GM12878 (cell line): ENCODE data around the gene HSD17B10. TPM values are rescaled to one million over a fixed set of nuclear protein-coding genes. Genes with fewer than 3 reads are reported as not detected.

ENCODE experiments used
- BHLHE40 ChIP-seq, 2 experiments: fragments of 450-650 bp in 1 of 2; IDR thresholded peaks; 2 replicates each; pipeline ENCODE4 v1.6.1; 2011 to 2017; ENCODE audit warnings: low read depth in 2 of 2, borderline replicate concordance in 1 of 2, improper control_type of control experiment in 1 of 2, low read length in 1 of 2, mild to moderate bottlenecking in 1 of 2
- BMI1 ChIP-seq: fragments of 450-650 bp; IDR thresholded peaks from 2 replicates; pipeline ENCODE4 v1.6.1; 2016; ENCODE audit warnings: mild to moderate bottlenecking, moderate library complexity, borderline replicate concordance
- CUX1 ChIP-seq: IDR thresholded peaks from 2 replicates; pipeline ENCODE4 v1.6.1; 2012; ENCODE audit warnings: improper control_type of control experiment, low read depth, low read length; ENCODE audit not compliant: insufficient replicate concordance
- GABPA ChIP-seq: IDR thresholded peaks from 2 replicates; pipeline ENCODE4 v1.6.1; 2014; ENCODE audit warnings: antibody characterized with exemption, low read depth, mild to moderate bottlenecking, inconsistent platforms
- MEF2A ChIP-seq: IDR thresholded peaks from 2 replicates; pipeline ENCODE4 v1.6.1; 2011; ENCODE audit warnings: low read depth, mild to moderate bottlenecking, low read length, moderate library complexity; ENCODE audit not compliant: insufficient read depth
- MXI1 ChIP-seq: fragments of 150-350 bp; IDR thresholded peaks from 2 replicates; pipeline ENCODE4 v1.6.1; 2011; ENCODE audit warnings: low read depth, mild to moderate bottlenecking, inconsistent platforms, low read length, improper control_type of control experiment
- NR2C2 ChIP-seq: IDR thresholded peaks from 2 replicates; pipeline ENCODE4 v1.6.1; 2011; ENCODE audit warnings: borderline replicate concordance, low read depth; ENCODE audit not compliant: control insufficient read depth, insufficient read length
- PAX5 ChIP-seq: IDR thresholded peaks from 2 replicates; pipeline ENCODE4 v1.6.1; 2011; ENCODE audit warnings: low read depth, low read length, borderline replicate concordance
- POU2F2 ChIP-seq: IDR thresholded peaks from 3 replicates; pipeline ENCODE4 v1.6.1; 2011; ENCODE audit warnings: low read depth, mild to moderate bottlenecking, low read length, borderline replicate concordance
- STAT1 ChIP-seq: fragments of 450-650 bp; conservative IDR thresholded peaks from 2 replicates; pipeline ENCODE4 v1.6.1; 2014; ENCODE audit warnings: antibody characterized with exemption, mild to moderate bottlenecking
- SUPT20H ChIP-seq: IDR thresholded peaks from 2 replicates; pipeline ENCODE4 v1.6.1; 2011; ENCODE audit warnings: low read depth, mild to moderate bottlenecking, low read length, moderate library complexity, borderline replicate concordance; ENCODE audit not compliant: control insufficient read depth
- TARDBP ChIP-seq: IDR thresholded peaks from 2 replicates; pipeline ENCODE4 v1.6.1; 2016; ENCODE audit warnings: borderline replicate concordance
- TCF7 ChIP-seq: IDR thresholded peaks from 2 replicates; pipeline ENCODE4 v1.6.1; 2014; ENCODE audit warnings: antibody characterized with exemption, borderline replicate concordance
- YBX1 ChIP-seq: fragments of 450-650 bp; IDR thresholded peaks from 2 replicates; pipeline ENCODE4 v1.6.1; 2016; ENCODE audit warnings: antibody characterized with exemption
- ZBTB11 ChIP-seq: fragments of 450-650 bp; formaldehyde crosslinking; IDR thresholded peaks from 2 replicates; pipeline ENCODE4 v1.5.0; 2022; ENCODE audit warnings: mild to moderate bottlenecking, missing genetic modification characterization
- ZNF217 ChIP-seq: fragments of 450-650 bp; IDR thresholded peaks from 2 replicates; pipeline ENCODE4 v1.6.1; 2017; ENCODE audit warnings: antibody characterized with exemption, mild to moderate bottlenecking
- ZSCAN29 ChIP-seq: fragments of 450-650 bp; IDR thresholded peaks from 2 replicates; pipeline ENCODE4 v1.6.1; 2017; ENCODE audit warnings: mild to moderate bottlenecking, moderate library complexity
- polyA plus RNA-seq, 11 experiments: library from polyadenylated mRNA; depleted of rRNA in 4 of 11; unstranded in 6 of 11; stranded (reverse) in 5 of 11; fragments of >200 nt; fragmentation: Nextera tagmentation in 4 of 11; fragmentation: Illumina TruSeq in 1 of 11; extraction: Ambion mirVana in 4 of 11; extraction: Trizol in 1 of 11; gene quantifications; 1 replicate in 1 of 11; 2 replicates in 10 of 11; pipeline versions ENCODE4 v1.2.1 to v1.2.3, GENCODE V29; 2011 to 2016; ENCODE audit warnings: inconsistent platforms in 2 of 11, missing spikeins in 2 of 11, low read depth in 1 of 11
- total RNA-seq, 4 experiments: library from RNA; depleted of rRNA in 3 of 4; stranded (reverse); fragments of >200 nt in 3 of 4; fragmentation: Illumina TruSeq in 1 of 4; extraction: Trizol in 1 of 4; gene quantifications; 2 replicates each; pipeline versions ENCODE4 v1.2.1 to v1.2.3, GENCODE V29; 2013 to 2021
- TF ChIP-seq, protein P1 (sequence below): IDR thresholded peaks from 2 replicates; pipeline ENCODE4 v1.6.1; 2011; ENCODE audit warnings: borderline replicate concordance, low read depth, mild to moderate bottlenecking, moderate library complexity, low read length; ENCODE audit not compliant: insufficient read depth, poor library complexity, severe bottlenecking

Gene HSD17B10
- total and polyA plus RNA-seq, 10 of the 15 experiments (the other 5 are each of a cell fraction or from before 2014, with no cell fraction given), result 43.7 to 313 (median 187) TPM

- TF ChIP-seq SUPT20H (no peak), PAX5 (no peak), STAT1 (peak; percentile 87; the same call in 1 of the 2 replicates), POU2F2 (peak; percentile 88; the same call in 2 of the 3 replicates), NR2C2 (no peak), BMI1 (peak; percentile 62; the same call in 1 of the 2 replicates), TCF7 (peak; percentile 15; the same call in 1 of the 2 replicates), GABPA (peak; percentile 42; the same call in 1 of the 2 replicates), ZBTB11 (CRISPR knock-in tag) (0 out of 2 replicates have a peak, but pooled peaks have one; percentile 44), MEF2A (no peak), BHLHE40 (IDR thresholded peaks at IDR 0.05; ENCODE audit: borderline replicate concordance in 1 of 2, low read depth in 2 of 2, low read length in 1 of 2) (peak; percentile 82 to 92), YBX1 (no peak), TARDBP (peak; percentile 59; the same call in 1 of the 2 replicates), CUX1 (no peak), ZSCAN29 (peak; percentile 64; the same call in 1 of the 2 replicates), ZNF217 (no peak), MXI1 (peak; percentile 35; the same call in 1 of the 2 replicates)
- TF ChIP-seq, protein P1, sequence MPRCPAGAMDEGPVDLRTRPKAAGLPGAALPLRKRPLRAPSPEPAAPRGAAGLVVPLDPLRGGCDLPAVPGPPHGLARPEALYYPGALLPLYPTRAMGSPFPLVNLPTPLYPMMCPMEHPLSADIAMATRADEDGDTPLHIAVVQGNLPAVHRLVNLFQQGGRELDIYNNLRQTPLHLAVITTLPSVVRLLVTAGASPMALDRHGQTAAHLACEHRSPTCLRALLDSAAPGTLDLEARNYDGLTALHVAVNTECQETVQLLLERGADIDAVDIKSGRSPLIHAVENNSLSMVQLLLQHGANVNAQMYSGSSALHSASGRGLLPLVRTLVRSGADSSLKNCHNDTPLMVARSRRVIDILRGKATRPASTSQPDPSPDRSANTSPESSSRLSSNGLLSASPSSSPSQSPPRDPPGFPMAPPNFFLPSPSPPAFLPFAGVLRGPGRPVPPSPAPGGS, result no peak
Observed at GRCh38 chrX:53422086-53422860, 11.9 kb downstream of the HSD17B10 start, which contains the start of gene SMC1A (continued).
